H1 (cell line): ENCODE measurements around the gene MNAT1. TPM values are rescaled to one million over a fixed set of nuclear protein-coding genes. Genes with fewer than 3 reads are reported as not detected.

Experiments used
- CTCF ChIA-PET: fragments of 300-600 bp; sonication (Branson Sonifier 250); formaldehyde crosslinking; loops from one replicate; lab custom pipeline; 2021; ENCODE audit not compliant: partially characterized antibody; lab: Charles Lee
- POLR2A ChIA-PET: fragments of 300-600 bp; sonication (Branson Sonifier 250); formaldehyde crosslinking; loops from one replicate; lab custom pipeline; 2021; ENCODE audit warnings: inconsistent platforms; ENCODE audit not compliant: partially characterized antibody; lab: Charles Lee
- DNase-seq, 2 experiments: peaks; one replicate each; pipeline versions ENCODE4 v3.0.0 to v3.0.0-alpha.2; 2010 to 2022; ENCODE audit warnings: low spot score in 2 of 2, low read depth in 1 of 2, mixed read lengths in 1 of 2
- FAIRE-seq: peaks from 2 replicates; lab custom pipeline; 2011; peaks lifted over from hg19 to GRCh38; lab: Jason Lieb, UNC
- H2AFZ ChIP-seq: 2 replicates; pipeline ENCODE4 v1.8.1; 2012; ENCODE audit warnings: low read length, inconsistent platforms
- H2AK5ac ChIP-seq: 2 replicates; pipeline ENCODE4 v1.6.1; 2013; ENCODE audit warnings: low read depth, low read length
- H2BK120ac ChIP-seq: replicated peaks from 2 replicates; pipeline ENCODE3; 2013; ENCODE audit warnings: low read depth, low read length, inconsistent platforms
- H2BK12ac ChIP-seq: 2 replicates; pipeline ENCODE4 v1.6.1; 2013; ENCODE audit warnings: low read depth, low read length
- H2BK15ac ChIP-seq: 2 replicates; pipeline ENCODE4 v1.6.1; 2013; ENCODE audit warnings: low read length
- H2BK20ac ChIP-seq: 2 replicates; pipeline ENCODE4 v1.6.1; 2013; ENCODE audit warnings: low read length
- H2BK5ac ChIP-seq: 2 replicates; pipeline ENCODE4 v1.6.1; 2013; ENCODE audit warnings: low read depth, low read length
- H3K14ac ChIP-seq: 2 replicates; pipeline ENCODE4 v1.6.1; 2013; ENCODE audit warnings: inconsistent platforms; ENCODE audit not compliant: insufficient read length
- H3K18ac ChIP-seq: 2 replicates; pipeline ENCODE4 v1.6.1; 2013; ENCODE audit warnings: low read length; ENCODE audit errors: extremely low read depth
- H3K23ac ChIP-seq: 2 replicates; pipeline ENCODE4 v1.6.1; 2013; ENCODE audit warnings: inconsistent platforms; ENCODE audit not compliant: insufficient read length
- H3K23me2 ChIP-seq: 2 replicates; pipeline ENCODE4 v1.6.1; 2013; ENCODE audit warnings: low read depth, low read length
- H3K27ac ChIP-seq: 2 replicates; pipeline ENCODE4 v1.6.1; 2011; ENCODE audit warnings: low read depth, low read length, inconsistent platforms
- H3K27me3 ChIP-seq, 4 experiments: replicated peaks in 1 of 4; 1 replicate in 1 of 4; 2 replicates in 3 of 4; pipeline versions ENCODE4 v1.6.1 to v1.8.1; 2011 to 2013; ENCODE audit warnings: low read length in 3 of 4, mild to moderate bottlenecking in 3 of 4, inconsistent platforms in 2 of 4, mixed read lengths in 2 of 4, moderate library complexity in 1 of 4; ENCODE audit not compliant: control insufficient read depth in 3 of 4, insufficient read depth in 3 of 4; ENCODE audit errors: extremely low read depth in 1 of 4
- H3K36me3 ChIP-seq, 4 experiments: 2 replicates each; pipeline versions ENCODE4 v1.6.1 to v1.8.1; 2011 to 2013; ENCODE audit warnings: mild to moderate bottlenecking in 4 of 4, low read length in 3 of 4, moderate library complexity in 2 of 4, control low read depth in 1 of 4, inconsistent platforms in 1 of 4; ENCODE audit not compliant: insufficient read depth in 4 of 4, control insufficient read depth in 2 of 4
- H3K4ac ChIP-seq: replicated peaks from 2 replicates; pipeline ENCODE3; 2013; ENCODE audit warnings: low read length, low read depth, mixed read lengths, inconsistent platforms; ENCODE audit not compliant: insufficient read length
- H3K4me1 ChIP-seq, 4 experiments: replicated peaks in 1 of 4; 1 replicate in 1 of 4; 2 replicates in 3 of 4; pipeline versions ENCODE4 v1.6.1 to v1.8.1; 2011 to 2013; ENCODE audit warnings: low read length in 3 of 4, inconsistent platforms in 2 of 4, mixed read lengths in 1 of 4; ENCODE audit not compliant: insufficient read depth in 4 of 4, control insufficient read depth in 3 of 4
- H3K4me2 ChIP-seq, 2 experiments: 2 replicates each; pipeline versions ENCODE4 v1.6.1 to v1.8.1; 2011 to 2013; ENCODE audit warnings: low read depth in 2 of 2, low read length in 2 of 2, control low read depth in 1 of 2, inconsistent platforms in 1 of 2, mild to moderate bottlenecking in 1 of 2; ENCODE audit not compliant: insufficient read depth in 1 of 2
- H3K4me3 ChIP-seq, 4 experiments: fragments of 200-600, 300-600 bp in 1 of 4; sonication (generic), shearing (Covaris generic), sonication (Bioruptor Twin) in 1 of 4; 2 replicates each; pipeline versions ENCODE4 v1.5.1 to v1.8.1; 2011 to 2016; ENCODE audit warnings: low read length in 4 of 4, low read depth in 3 of 4, control low read depth in 2 of 4, inconsistent platforms in 2 of 4, mild to moderate bottlenecking in 2 of 4, mixed read lengths in 1 of 4, moderate library complexity in 1 of 4; ENCODE audit not compliant: insufficient read depth in 2 of 4; ENCODE audit errors: extremely low read depth in 1 of 4
- H3K56ac ChIP-seq: replicated peaks from 2 replicates; pipeline ENCODE3; 2013; ENCODE audit warnings: low read depth, mild to moderate bottlenecking, mixed read lengths, low read length, inconsistent platforms; ENCODE audit not compliant: insufficient read length
- H3K79me1 ChIP-seq: 2 replicates; pipeline ENCODE4 v1.6.1; 2013; ENCODE audit warnings: low read depth, low read length, control low read depth
- H3K79me2 ChIP-seq, 2 experiments: 2 replicates each; pipeline versions ENCODE4 v1.6.1 to v1.8.1; 2012 to 2013; ENCODE audit warnings: low read length in 2 of 2, mild to moderate bottlenecking in 2 of 2, inconsistent platforms in 1 of 2; ENCODE audit not compliant: insufficient read depth in 2 of 2, control insufficient read depth in 1 of 2
- H3K9ac ChIP-seq, 4 experiments: replicated peaks in 1 of 4; 1 replicate in 1 of 4; 2 replicates in 3 of 4; pipeline versions ENCODE4 v1.6.1 to v1.8.1; 2011 to 2013; ENCODE audit warnings: low read depth in 3 of 4, low read length in 3 of 4, control low read depth in 2 of 4, mild to moderate bottlenecking in 2 of 4, moderate library complexity in 2 of 4, inconsistent platforms in 1 of 4; ENCODE audit errors: extremely low read depth in 1 of 4
- H3K9me3 ChIP-seq, 2 experiments: 2 replicates each; pipeline versions ENCODE4 v1.6.1 to v1.8.1; 2012 to 2013; ENCODE audit warnings: mild to moderate bottlenecking in 2 of 2, moderate library complexity in 2 of 2, control low read depth in 1 of 2, inconsistent platforms in 1 of 2, low read depth in 1 of 2, low read length in 1 of 2, mixed read lengths in 1 of 2; ENCODE audit not compliant: insufficient read depth in 2 of 2
- H4K20me1 ChIP-seq, 2 experiments: replicated peaks in 1 of 2; 2 replicates each; pipeline versions ENCODE3 to v1.8.1; 2011 to 2013; ENCODE audit warnings: inconsistent platforms in 2 of 2, low read length in 2 of 2, mild to moderate bottlenecking in 1 of 2; ENCODE audit not compliant: insufficient read depth in 2 of 2, control insufficient read depth in 1 of 2
- H4K5ac ChIP-seq: 2 replicates; pipeline ENCODE4 v1.6.1; 2013; ENCODE audit warnings: low read length, low read depth, mixed read lengths, inconsistent platforms; ENCODE audit not compliant: insufficient read length
- H4K8ac ChIP-seq: 2 replicates; pipeline ENCODE4 v1.8.0; 2013; ENCODE audit warnings: mild to moderate bottlenecking, moderate library complexity, low read length, inconsistent platforms; ENCODE audit not compliant: insufficient read depth; ENCODE audit errors: extremely low read depth
- H4K91ac ChIP-seq: replicated peaks from 2 replicates; pipeline ENCODE3; 2013; ENCODE audit warnings: low read length, mixed read lengths, inconsistent platforms; ENCODE audit not compliant: insufficient read length
- CHD2 ChIP-seq: IDR thresholded peaks from 2 replicates; pipeline ENCODE4 v1.6.1; 2012; ENCODE audit warnings: low read length, improper control_type of control experiment
- EZH2 ChIP-seq: fragments of 200-600 bp; sonication (generic); IDR thresholded peaks from 2 replicates; pipeline ENCODE4 v1.7.1; 2012; ENCODE audit warnings: low read depth, mild to moderate bottlenecking, moderate library complexity, low read length, inconsistent platforms; ENCODE audit not compliant: severe bottlenecking
- GABPA ChIP-seq: IDR thresholded peaks from 2 replicates; pipeline ENCODE4 v1.6.1; 2011; ENCODE audit warnings: mild to moderate bottlenecking, low read length, moderate library complexity, borderline replicate concordance; ENCODE audit not compliant: insufficient read depth
- NANOG ChIP-seq: IDR thresholded peaks from 2 replicates; pipeline ENCODE4 v1.6.1; 2011; ENCODE audit warnings: low read length, low read depth, mild to moderate bottlenecking, inconsistent platforms; ENCODE audit not compliant: insufficient read depth, poor library complexity, severe bottlenecking
- NRF1 ChIP-seq: IDR thresholded peaks from 2 replicates; pipeline ENCODE4 v1.6.1; 2011; ENCODE audit warnings: mild to moderate bottlenecking, low read depth, low read length, improper control_type of control experiment
- SIN3A ChIP-seq, 2 experiments: IDR thresholded peaks in 1 of 2; conservative IDR thresholded peaks in 1 of 2; 2 replicates each; pipeline ENCODE4 v1.6.1; 2011 to 2012; ENCODE audit warnings: low read length in 2 of 2, improper control_type of control experiment in 1 of 2, low read depth in 1 of 2, mild to moderate bottlenecking in 1 of 2
- SRF ChIP-seq: IDR thresholded peaks from 2 replicates; pipeline ENCODE4 v1.6.1; 2011; ENCODE audit warnings: mild to moderate bottlenecking, low read depth, low read length, moderate library complexity
- WGBS, 2 experiments: shearing (Covaris generic) in 1 of 2; methylation state at CpG; one replicate each; pipeline versions ENCODE4 v1.1.6 to v1.1.7; 2013 to 2015; ENCODE audit warnings: low lambda C conversion rate in 2 of 2, mixed read lengths in 2 of 2, inconsistent platforms in 1 of 2, low coverage in 1 of 2, missing lambda C conversion rate in 1 of 2; ENCODE audit not compliant: insufficient replicate concordance in 2 of 2, insufficient coverage in 1 of 2, insufficient read length in 1 of 2; ENCODE audit errors: extremely low coverage in 1 of 2, missing lambda C conversion rate in 1 of 2; 5-methylcytosine and 5-hydroxymethylcytosine counted together
- polyA plus RNA-seq, 7 experiments: library from polyadenylated mRNA; depleted of rRNA in 3 of 7; stranded (reverse) in 5 of 7; unstranded in 2 of 7; fragments of >200 nt in 5 of 7; fragments of 200-250 nt in 2 of 7; gene quantifications; 1 replicate in 5 of 7; 2 replicates in 1 of 7; 4 replicates in 1 of 7; pipeline versions ENCODE4 v1.2.1 to v1.2.3, GENCODE V29; 2011 to 2013; ENCODE audit warnings: missing spikeins in 2 of 7, mixed read lengths in 2 of 7
- total RNA-seq: library from RNA; stranded (reverse); fragmentation: NEBNext Ultra II Directional; extraction: Animal tissue kit (Norgen Biotek cat#: 25700); gene quantifications from 2 replicates; pipeline ENCODE4 v1.2.1, GENCODE V29; 2021

Gene MNAT1
- total and polyA plus RNA-seq, 2 of the 8 experiments (the other 6 are each of a cell fraction or from before 2014, with no cell fraction given) = 34.7 to 52.1 TPM

DNA sequence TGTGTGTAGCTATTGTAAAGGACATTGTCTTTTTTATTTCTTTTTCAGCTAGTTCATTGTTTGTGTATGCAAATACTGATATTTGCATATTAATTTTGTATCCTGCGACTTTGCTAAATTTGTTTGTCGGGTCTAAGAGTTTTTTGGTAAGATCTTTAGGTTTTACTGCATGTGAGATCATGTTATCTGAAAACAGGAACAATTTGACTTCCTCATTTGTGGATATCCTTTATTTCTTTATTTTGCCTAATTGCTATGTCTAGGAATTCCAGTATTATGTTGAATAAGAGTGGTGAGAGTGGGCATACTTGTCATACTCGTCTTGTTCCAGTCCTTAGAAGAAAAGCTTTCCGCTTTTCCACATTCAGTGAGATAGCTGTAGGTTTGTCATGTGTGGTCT is 39.2 kb upstream of the MNAT1 start:
- Histone ChIP-seq H3K27ac (no peak overlapping the region), H3K14ac (no peak overlapping the region), H4K5ac (no peak overlapping the region), H3K79me1 (no peaks in the 10 kb centered on the region), H3K4me3 (no peak overlapping the region), H4K91ac (no peak overlapping the region), H2BK20ac (no peak overlapping the region), H2BK120ac (no peak overlapping the region), H3K18ac (no peak overlapping the region), H2BK15ac (no peak overlapping the region), H3K9me3 (peaks cover 0 to 3% of the 10 kb centered on the region in 2 experiments; a peak in 1 of 4 replicates), H2BK5ac (no peak overlapping the region), H2BK12ac (no peak overlapping the region), H3K79me2 (no peaks in the 10 kb centered on the region), H3K4me2 (no peak overlapping the region), H3K9ac (no peak overlapping the region), H3K27me3 (no peaks in the 10 kb centered on the region), H3K4me1 (no peaks in the 10 kb centered on the region), H4K8ac (no peak overlapping the region), H2AK5ac (no peak overlapping the region), H3K23me2 (no peaks in the 10 kb centered on the region), H2AFZ (no peak overlapping the region), H3K4ac (no peak overlapping the region), H3K56ac (no peak overlapping the region), H3K23ac (no peak overlapping the region), H4K20me1 (no peaks in the 10 kb centered on the region), H3K36me3 (no peaks in the 10 kb centered on the region)
- 87% methylated on average over 4 of the region's 4 CpGs; no CpG with 5 or more reads in 1 of the 2 experiments for WGBS, 2 experiments
- FAIRE-seq = no peak
- POLR2A ChIA-PET = no interaction called here
- CTCF ChIA-PET = interaction anchor here (0.6 kb wide), 1 partner anchor 171 kb away, joined by 3 read pairs; no protein-coding TSS in a partner anchor
- no peak for DNase-seq
- TF ChIP-seq NANOG (no peak), CHD2 (no peak), SIN3A (conservative IDR thresholded peaks at IDR 0.05 in 1 of 2, IDR thresholded peaks at IDR 0.05 in 1 of 2; ENCODE audit: low read depth in 1 of 2, low read length in 2 of 2) (no peak), SRF (no peak), EZH2 (no peak), GABPA (no peak), NRF1 (no peak)
